ENCODE results near the gene PTPRT.

Gene PTPRT

DNA sequence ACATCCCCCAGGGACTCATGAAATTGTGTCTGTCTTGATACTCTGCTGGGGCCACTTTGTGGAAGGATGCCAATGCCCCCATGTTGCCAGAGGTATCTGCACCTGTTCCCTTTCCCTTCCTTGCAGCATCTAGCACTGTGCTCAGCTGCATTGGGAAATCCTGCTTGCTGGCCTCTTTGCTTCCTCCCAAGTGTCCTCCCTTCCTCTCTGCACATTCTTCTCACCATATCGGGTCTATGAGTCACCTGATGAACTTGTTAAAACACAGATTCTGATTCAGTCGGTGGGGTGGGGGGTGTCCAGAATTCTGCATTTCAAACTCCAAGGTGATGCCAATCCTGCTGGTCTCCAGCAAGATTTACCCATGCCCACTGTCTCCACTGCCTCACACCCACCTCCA, 467.8 kb downstream of the PTPRT start:
- Histone ChIP-seq H3K27me3 (no peaks in the 10 kb centered on the region), H3K4me1 (ENCODE audit: control insufficient read depth in 1 of 2, insufficient read depth in 1 of 2, low read depth in 1 of 2, low read length in 1 of 2) (no peaks in the 10 kb centered on the region), H3K27ac (no peak overlapping the region), H3K4me3 (ENCODE audit: low read depth in 1 of 2, low read length in 1 of 2) (no peak overlapping the region), H3K9me3 (no peaks in the 10 kb centered on the region), H3K36me3 (no peaks in the 10 kb centered on the region)
- TF ChIP-seq, protein P1, sequence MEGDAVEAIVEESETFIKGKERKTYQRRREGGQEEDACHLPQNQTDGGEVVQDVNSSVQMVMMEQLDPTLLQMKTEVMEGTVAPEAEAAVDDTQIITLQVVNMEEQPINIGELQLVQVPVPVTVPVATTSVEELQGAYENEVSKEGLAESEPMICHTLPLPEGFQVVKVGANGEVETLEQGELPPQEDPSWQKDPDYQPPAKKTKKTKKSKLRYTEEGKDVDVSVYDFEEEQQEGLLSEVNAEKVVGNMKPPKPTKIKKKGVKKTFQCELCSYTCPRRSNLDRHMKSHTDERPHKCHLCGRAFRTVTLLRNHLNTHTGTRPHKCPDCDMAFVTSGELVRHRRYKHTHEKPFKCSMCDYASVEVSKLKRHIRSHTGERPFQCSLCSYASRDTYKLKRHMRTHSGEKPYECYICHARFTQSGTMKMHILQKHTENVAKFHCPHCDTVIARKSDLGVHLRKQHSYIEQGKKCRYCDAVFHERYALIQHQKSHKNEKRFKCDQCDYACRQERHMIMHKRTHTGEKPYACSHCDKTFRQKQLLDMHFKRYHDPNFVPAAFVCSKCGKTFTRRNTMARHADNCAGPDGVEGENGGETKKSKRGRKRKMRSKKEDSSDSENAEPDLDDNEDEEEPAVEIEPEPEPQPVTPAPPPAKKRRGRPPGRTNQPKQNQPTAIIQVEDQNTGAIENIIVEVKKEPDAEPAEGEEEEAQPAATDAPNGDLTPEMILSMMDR (IDR thresholded peaks at IDR 0.05): no peak

DNA sequence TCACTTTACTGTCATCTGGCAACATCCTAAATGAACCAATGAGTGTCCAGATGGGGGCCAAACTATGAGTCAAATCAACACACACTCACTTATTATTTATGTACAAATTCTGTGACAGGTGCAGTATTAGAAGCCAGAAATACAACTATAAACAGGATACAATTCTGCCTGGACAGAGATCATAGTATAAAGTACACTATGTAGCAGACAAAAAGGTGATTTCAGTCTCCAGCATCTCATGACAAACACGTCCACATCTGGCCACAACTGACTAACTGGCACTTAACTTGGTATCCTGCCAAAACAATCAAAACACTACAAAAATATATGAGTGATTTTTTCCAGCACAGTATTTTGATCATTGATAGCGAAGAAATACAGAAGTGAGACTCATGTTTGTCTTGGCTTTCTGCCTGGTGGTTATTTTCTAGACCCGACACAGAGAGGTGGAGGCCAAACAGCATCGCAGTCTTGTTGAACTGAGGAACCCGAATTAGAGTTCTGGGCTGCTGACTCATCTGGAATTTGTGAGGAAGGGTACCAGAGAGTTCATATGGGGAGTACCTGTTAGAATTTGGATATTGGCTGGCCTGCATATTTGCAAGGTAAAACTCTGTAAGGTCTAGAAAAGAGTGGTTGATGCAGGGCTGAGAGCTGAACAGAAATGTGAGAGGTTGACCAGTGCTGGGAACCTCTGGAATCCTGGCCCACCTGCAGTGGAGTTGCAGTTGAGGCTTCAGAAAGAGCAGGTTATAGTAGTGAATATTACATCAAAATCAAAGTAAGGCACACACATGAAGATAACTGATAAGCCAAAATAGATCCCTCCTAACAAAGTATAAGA, 475.2 kb downstream of the PTPRT start:
- no peaks in the 10 kb centered on the region for H3K4me1 ChIP-seq (ENCODE audit: control insufficient read depth in 1 of 2, insufficient read depth in 1 of 2, low read depth in 1 of 2, low read length in 1 of 2)
- H3K4me3 ChIP-seq (ENCODE audit: low read depth in 1 of 2, low read length in 1 of 2): no peak overlapping the region
- no peaks in the 10 kb centered on the region for H3K27me3 ChIP-seq
- H3K27ac ChIP-seq: no peak overlapping the region
- TF ChIP-seq, protein P1 (IDR thresholded peaks at IDR 0.05): no peak
- H3K9me3 ChIP-seq: no peaks in the 10 kb centered on the region
- H3K36me3 ChIP-seq: no peaks in the 10 kb centered on the region

DNA sequence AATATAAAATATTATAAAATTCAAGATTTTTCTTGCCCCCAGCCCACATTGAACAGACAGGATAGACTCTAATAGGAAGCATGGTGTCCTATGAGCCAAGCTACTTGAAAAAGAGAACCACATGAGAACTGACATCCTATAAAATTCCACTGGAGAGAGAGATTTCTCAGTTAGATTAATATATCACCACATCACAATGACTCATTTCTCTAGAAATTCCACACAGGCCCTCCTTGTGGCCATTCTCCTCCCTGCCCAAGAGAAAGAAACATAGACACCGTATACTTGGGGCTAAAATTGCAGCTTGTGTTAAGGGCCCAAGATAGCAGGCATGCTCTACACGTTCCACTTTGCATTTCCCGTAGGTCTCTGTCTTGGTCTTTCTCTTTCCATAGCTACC, 481.4 kb downstream of the PTPRT start:
- no peak overlapping the region for H3K27ac ChIP-seq
- H3K4me3 ChIP-seq (ENCODE audit: low read depth in 1 of 2, low read length in 1 of 2): no peak overlapping the region
- TF ChIP-seq, protein P1 (IDR thresholded peaks at IDR 0.05): no peak
- H3K36me3 ChIP-seq: no peaks in the 10 kb centered on the region
- no peaks in the 10 kb centered on the region for H3K9me3 ChIP-seq
- no peaks in the 10 kb centered on the region for H3K27me3 ChIP-seq
- H3K4me1 ChIP-seq (ENCODE audit: control insufficient read depth in 1 of 2, insufficient read depth in 1 of 2, low read depth in 1 of 2, low read length in 1 of 2): no peaks in the 10 kb centered on the region

DNA sequence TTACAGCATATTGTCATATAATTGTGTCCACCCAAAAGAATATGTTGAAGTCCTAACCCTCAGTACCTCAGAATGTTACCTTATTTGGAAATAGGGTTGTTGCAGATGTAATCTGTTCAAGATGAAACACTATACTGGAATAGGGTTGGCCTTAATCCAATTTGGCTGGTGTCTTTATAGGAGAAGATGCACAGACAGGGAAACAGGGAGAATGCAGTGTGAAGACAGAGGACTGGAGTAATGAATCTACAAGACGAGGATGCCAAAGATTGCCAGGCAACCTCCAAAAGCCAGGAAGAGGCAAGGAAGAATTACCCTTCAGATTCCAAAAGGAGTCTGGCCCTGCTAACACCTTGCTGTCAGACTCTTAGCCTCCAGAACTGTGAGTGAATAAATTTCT, 482.9 kb downstream of the PTPRT start:
- TF ChIP-seq, protein P1 (IDR thresholded peaks at IDR 0.05): no peak
- Histone ChIP-seq H3K27ac (no peak overlapping the region), H3K4me3 (ENCODE audit: low read depth in 1 of 2, low read length in 1 of 2) (no peak overlapping the region), H3K4me1 (ENCODE audit: control insufficient read depth in 1 of 2, insufficient read depth in 1 of 2, low read depth in 1 of 2, low read length in 1 of 2) (no peaks in the 10 kb centered on the region), H3K27me3 (no peaks in the 10 kb centered on the region), H3K9me3 (no peaks in the 10 kb centered on the region), H3K36me3 (no peaks in the 10 kb centered on the region)

DNA sequence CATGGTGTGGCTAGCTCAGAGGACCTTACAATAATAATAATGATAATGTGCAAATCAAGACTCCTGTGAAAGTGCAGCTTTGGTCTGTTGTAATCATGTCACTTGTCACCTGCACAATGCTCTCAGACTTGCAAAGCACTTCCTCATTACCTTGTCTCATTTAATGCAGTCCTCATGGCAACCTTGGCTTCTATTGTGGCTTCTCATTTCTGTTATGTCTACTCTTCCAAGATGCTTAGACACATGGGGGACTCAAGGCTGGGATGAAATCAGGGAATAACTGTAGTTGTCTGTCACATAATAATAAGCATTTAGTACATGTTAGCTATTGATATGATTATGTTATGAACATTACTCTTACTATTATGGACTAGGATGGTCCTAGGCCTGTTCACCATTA, 484.2 kb downstream of the PTPRT start:
- Histone ChIP-seq H3K4me1 (ENCODE audit: control insufficient read depth in 1 of 2, insufficient read depth in 1 of 2, low read depth in 1 of 2, low read length in 1 of 2) (no peaks in the 10 kb centered on the region), H3K27ac (no peak overlapping the region), H3K36me3 (no peaks in the 10 kb centered on the region), H3K4me3 (ENCODE audit: low read depth in 1 of 2, low read length in 1 of 2) (no peak overlapping the region), H3K9me3 (no peaks in the 10 kb centered on the region), H3K27me3 (no peaks in the 10 kb centered on the region)
- TF ChIP-seq, protein P1 (IDR thresholded peaks at IDR 0.05): no peak

Data from neutrophil (primary cell).